HepG2 (cell line): ENCODE results near the gene NHERF2. TPM values are rescaled to one million over a fixed set of nuclear protein-coding genes. Genes with fewer than 3 reads are reported as not detected.

Experiments
- ETV6 ChIP-seq: sonication (generic); formaldehyde crosslinking; conservative IDR thresholded peaks from 2 replicates; pipeline ENCODE4 v1.4.0; 2020; ENCODE audit warnings: missing genetic modification reagents
- FOXA3 ChIP-seq: IDR thresholded peaks from 2 replicates; pipeline ENCODE4 v1.6.1; 2016; ENCODE audit warnings: missing genetic modification reagents, missing compliant biosample characterization
- KLF12 ChIP-seq: sonication (generic); formaldehyde crosslinking; IDR thresholded peaks from 2 replicates; pipeline ENCODE4 v1.4.0; 2020; ENCODE audit warnings: missing genetic modification reagents, borderline replicate concordance
- MTA1 ChIP-seq: sonication (generic); formaldehyde crosslinking; IDR thresholded peaks from 2 replicates; pipeline ENCODE4 v1.4.0; 2020; ENCODE audit warnings: missing genetic modification reagents, mild to moderate bottlenecking, borderline replicate concordance
- NKX3-1 ChIP-seq: sonication (generic); formaldehyde crosslinking; IDR thresholded peaks from 2 replicates; pipeline ENCODE4 v1.5.0; 2020; ENCODE audit warnings: missing genetic modification reagents
- PRMT3 ChIP-seq: sonication (generic); formaldehyde crosslinking; IDR thresholded peaks from 2 replicates; pipeline ENCODE4 v1.8.1; 2022; ENCODE audit warnings: low read depth, mild to moderate bottlenecking, moderate library complexity, missing genetic modification reagents, borderline replicate concordance
- RORA ChIP-seq: sonication (generic); formaldehyde crosslinking; IDR thresholded peaks from 2 replicates; pipeline ENCODE4 v1.5.0; 2020; ENCODE audit warnings: mild to moderate bottlenecking, missing genetic modification reagents, moderate library complexity
- SAP130 ChIP-seq: IDR thresholded peaks from 2 replicates; pipeline ENCODE4 v1.6.1; 2016; ENCODE audit warnings: low read depth
- YEATS4 ChIP-seq: sonication (generic); formaldehyde crosslinking; IDR thresholded peaks from 2 replicates; pipeline ENCODE4 v1.4.0; 2020; ENCODE audit warnings: missing genetic modification reagents, borderline replicate concordance
- ZKSCAN5 ChIP-seq: sonication (generic); formaldehyde crosslinking; IDR thresholded peaks from 2 replicates; pipeline ENCODE4 v1.5.1; 2020; ENCODE audit warnings: mild to moderate bottlenecking, missing genetic modification reagents
- ZNF205 ChIP-seq: IDR thresholded peaks from 2 replicates; pipeline ENCODE4 v1.6.1; 2018; ENCODE audit warnings: missing biosample characterization, missing genetic modification reagents
- polyA plus RNA-seq, 8 experiments: library from polyadenylated mRNA; depleted of rRNA in 3 of 8; stranded (reverse) in 7 of 8; unstranded in 1 of 8; fragments of >200 nt; fragmentation: Illumina TruSeq in 4 of 8; extraction: Trizol in 4 of 8; gene quantifications; 2 replicates each; pipeline versions ENCODE4 v1.2.1 to v1.2.3, GENCODE V29; 2011 to 2016; ENCODE audit warnings: low read depth in 4 of 8, missing spikeins in 1 of 8, mixed read lengths in 1 of 8; ENCODE audit not compliant: insufficient read depth in 1 of 8
- total RNA-seq, 5 experiments: library from RNA; depleted of rRNA; stranded (reverse); fragments of >200 nt; fragmentation: Illumina TruSeq; extraction: Trizol; gene quantifications; 2 replicates each; pipeline ENCODE4 v1.2.3, GENCODE V29; 2016; ENCODE audit warnings: low read depth in 1 of 5
- TF ChIP-seq, protein P1 (sequence below): sonication (generic); formaldehyde crosslinking; IDR thresholded peaks from 2 replicates; pipeline ENCODE4 v1.4.0; 2020; ENCODE audit warnings: mild to moderate bottlenecking, missing genetic modification reagents
- TF ChIP-seq, protein P2 (sequence below): sonication (generic); formaldehyde crosslinking; IDR thresholded peaks from 2 replicates; pipeline ENCODE4 v1.5.0; 2020; ENCODE audit warnings: missing genetic modification reagents, mild to moderate bottlenecking, borderline replicate concordance
- TF ChIP-seq, protein P3 (sequence below): sonication (generic); formaldehyde crosslinking; IDR thresholded peaks from 2 replicates; pipeline ENCODE4 v1.4.0; 2020; ENCODE audit warnings: mild to moderate bottlenecking, missing genetic modification reagents
- TF ChIP-seq, protein P4 (sequence below): sonication (generic); formaldehyde crosslinking; IDR thresholded peaks from 2 replicates; pipeline ENCODE4 v1.9.0; 2021; ENCODE audit warnings: missing genetic modification reagents, borderline replicate concordance

The NHERF2 gene
- total and polyA plus RNA-seq, 2 of the 13 experiments (the other 11 are each of a cell fraction or from before 2014, with no cell fraction given), result 23.7 to 39.3 TPM

DNA sequence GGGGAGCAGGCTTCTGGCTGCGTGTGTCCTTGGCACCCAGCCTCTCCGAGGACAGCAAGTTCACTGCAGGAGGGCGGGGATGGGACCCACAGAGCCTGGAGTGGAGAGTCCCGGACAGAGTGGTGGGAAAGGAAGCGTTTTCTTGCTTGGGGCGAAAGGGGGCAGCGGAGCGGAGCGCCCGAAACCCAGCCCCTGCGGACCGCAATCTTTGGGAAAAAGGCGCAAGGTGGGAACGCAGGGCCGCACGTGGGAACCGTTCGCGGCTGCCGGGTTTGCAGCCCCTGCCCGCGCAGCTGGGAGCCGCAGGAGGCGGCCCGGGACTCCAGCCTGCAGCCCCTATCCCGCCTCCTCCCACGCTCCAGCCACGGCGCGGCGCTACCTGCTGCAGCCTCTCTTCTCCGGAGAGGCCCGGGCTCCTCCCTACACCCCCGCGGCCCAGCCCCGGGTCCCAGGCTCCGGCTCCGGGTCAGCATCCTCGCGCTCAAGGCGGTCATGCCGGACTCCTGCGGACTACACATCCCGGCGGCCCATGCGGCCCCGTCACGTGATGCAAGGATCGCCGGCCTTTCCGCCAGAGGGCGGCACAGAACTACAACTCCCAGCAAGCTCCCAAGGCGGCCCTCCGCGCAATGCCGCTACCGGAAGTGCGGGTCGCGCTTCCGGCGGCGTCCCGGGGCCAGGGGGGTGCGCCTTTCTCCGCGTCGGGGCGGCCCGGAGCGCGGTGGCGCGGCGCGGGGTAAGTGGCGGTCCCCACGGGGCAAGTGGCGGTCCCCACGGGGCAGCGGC, 20.8 kb downstream of the NHERF2 start, which contains the start of the genes NTHL1 and TSC2 (continued):
- TF ChIP-seq, protein P1, sequence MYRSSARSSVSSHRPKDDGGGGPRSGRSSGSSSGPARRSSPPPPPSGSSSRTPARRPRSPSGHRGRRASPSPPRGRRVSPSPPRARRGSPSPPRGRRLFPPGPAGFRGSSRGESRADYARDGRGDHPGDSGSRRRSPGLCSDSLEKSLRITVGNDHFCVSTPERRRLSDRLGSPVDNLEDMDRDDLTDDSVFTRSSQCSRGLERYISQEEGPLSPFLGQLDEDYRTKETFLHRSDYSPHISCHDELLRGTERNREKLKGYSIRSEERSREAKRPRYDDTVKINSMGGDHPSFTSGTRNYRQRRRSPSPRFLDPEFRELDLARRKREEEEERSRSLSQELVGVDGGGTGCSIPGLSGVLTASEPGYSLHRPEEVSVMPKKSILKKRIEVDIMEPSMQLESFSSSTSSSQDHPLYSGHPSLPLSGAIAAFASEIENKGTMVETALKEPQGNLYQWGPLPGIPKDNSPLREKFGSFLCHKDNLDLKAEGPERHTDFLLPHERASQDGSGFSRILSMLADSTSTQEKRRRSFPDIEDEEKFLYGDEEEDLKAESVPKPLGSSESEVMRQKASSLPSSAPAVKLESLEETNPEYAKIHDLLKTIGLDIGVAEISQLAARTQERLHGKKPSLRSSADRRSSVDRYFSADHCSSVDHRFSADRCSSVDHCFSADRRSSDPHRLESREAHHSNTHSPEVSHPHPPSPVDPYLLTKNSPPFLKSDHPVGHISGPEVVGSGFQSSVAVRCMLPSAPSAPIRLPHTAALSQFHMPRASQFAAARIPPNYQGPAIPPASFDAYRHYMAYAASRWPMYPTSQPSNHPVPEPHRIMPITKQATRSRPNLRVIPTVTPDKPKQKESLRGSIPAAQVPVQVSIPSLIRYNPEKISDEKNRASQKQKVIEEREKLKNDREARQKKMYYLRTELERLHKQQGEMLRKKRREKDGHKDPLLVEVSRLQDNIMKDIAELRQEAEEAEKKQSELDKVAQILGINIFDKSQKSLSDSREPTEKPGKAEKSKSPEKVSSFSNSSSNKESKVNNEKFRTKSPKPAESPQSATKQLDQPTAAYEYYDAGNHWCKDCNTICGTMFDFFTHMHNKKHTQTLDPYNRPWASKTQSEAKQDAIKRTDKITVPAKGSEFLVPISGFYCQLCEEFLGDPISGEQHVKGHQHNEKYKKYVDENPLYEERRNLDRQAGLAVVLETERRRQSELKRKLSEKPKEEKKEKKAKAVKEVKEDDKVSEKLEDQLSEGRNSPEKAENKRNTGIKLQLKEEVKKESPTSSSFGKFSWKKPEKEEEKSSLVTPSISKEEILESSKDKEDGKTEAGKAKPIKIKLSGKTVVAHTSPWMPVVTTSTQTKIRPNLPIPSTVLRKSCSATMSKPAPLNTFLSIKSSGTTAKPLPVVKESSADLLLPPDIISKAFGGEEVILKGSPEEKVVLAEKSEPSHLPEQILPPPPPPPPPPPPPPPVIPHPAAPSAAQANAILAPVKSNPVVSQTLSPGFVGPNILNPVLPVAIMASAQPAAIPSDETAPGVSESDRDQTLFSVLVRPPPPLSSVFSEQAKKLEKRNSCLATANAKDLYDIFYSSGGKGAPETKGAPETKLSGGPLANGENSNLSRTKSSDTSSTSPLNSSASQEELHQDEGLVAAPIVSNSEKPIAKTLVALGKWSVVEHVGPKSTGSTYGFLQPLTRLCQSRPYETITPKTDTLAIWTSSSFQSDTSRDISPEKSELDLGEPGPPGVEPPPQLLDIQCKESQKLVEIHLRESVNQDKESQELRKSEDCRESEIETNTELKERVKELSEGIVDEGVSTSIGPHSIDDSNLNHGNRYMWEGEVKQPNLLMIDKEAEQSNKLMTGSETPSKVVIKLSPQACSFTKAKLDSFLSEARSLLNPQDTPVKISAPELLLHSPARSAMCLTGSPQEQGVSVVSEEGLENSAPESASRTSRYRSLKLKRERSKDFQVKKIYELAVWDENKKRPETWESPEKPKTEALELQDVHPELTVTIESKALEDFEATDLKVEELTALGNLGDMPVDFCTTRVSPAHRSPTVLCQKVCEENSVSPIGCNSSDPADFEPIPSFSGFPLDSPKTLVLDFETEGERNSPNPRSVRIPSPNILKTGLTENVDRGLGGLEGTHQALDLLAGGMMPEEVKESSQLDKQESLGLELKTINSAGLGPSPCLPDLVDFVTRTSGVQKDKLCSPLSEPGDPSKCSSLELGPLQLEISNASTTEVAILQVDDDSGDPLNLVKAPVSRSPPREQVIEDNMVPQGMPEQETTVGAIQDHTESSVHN, result 0 out of 2 replicates have a peak, but pooled peaks have one; percentile 25
- TF ChIP-seq FOXA3 (peak; percentile 59; the same call in 1 of the 2 replicates), ZKSCAN5 (CRISPR knock-in tag) (no peak), MTA1 (no peak), NKX3-1 (CRISPR knock-in tag) (no peak), YEATS4 (CRISPR knock-in tag) (peak; percentile 55), KLF12 (CRISPR knock-in tag) (no peak; the same call in none of the 2 replicates), PRMT3 (CRISPR knock-in tag) (no peak), RORA (no peak), ZNF205 (no peak), ETV6 (CRISPR knock-in tag) (peak; percentile 50; the same call in 1 of the 2 replicates), SAP130 (peak; percentile 92)
- TF ChIP-seq, protein P2, sequence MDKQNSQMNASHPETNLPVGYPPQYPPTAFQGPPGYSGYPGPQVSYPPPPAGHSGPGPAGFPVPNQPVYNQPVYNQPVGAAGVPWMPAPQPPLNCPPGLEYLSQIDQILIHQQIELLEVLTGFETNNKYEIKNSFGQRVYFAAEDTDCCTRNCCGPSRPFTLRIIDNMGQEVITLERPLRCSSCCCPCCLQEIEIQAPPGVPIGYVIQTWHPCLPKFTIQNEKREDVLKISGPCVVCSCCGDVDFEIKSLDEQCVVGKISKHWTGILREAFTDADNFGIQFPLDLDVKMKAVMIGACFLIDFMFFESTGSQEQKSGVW (CRISPR knock-in tag), result no peak
- TF ChIP-seq, protein P3, sequence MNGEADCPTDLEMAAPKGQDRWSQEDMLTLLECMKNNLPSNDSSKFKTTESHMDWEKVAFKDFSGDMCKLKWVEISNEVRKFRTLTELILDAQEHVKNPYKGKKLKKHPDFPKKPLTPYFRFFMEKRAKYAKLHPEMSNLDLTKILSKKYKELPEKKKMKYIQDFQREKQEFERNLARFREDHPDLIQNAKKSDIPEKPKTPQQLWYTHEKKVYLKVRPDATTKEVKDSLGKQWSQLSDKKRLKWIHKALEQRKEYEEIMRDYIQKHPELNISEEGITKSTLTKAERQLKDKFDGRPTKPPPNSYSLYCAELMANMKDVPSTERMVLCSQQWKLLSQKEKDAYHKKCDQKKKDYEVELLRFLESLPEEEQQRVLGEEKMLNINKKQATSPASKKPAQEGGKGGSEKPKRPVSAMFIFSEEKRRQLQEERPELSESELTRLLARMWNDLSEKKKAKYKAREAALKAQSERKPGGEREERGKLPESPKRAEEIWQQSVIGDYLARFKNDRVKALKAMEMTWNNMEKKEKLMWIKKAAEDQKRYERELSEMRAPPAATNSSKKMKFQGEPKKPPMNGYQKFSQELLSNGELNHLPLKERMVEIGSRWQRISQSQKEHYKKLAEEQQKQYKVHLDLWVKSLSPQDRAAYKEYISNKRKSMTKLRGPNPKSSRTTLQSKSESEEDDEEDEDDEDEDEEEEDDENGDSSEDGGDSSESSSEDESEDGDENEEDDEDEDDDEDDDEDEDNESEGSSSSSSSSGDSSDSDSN, result peak; percentile 90
- TF ChIP-seq, protein P4, sequence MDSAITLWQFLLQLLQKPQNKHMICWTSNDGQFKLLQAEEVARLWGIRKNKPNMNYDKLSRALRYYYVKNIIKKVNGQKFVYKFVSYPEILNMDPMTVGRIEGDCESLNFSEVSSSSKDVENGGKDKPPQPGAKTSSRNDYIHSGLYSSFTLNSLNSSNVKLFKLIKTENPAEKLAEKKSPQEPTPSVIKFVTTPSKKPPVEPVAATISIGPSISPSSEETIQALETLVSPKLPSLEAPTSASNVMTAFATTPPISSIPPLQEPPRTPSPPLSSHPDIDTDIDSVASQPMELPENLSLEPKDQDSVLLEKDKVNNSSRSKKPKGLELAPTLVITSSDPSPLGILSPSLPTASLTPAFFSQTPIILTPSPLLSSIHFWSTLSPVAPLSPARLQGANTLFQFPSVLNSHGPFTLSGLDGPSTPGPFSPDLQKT (CRISPR knock-in tag), result peak; percentile 84; the same call in 1 of the 2 replicates
